Measurements from ENCODE around the gene CHMP1A.
"Not testable (repeated sequence)": the region's sequence is repeated elsewhere in the genome, so short reads cannot be mapped to it uniquely, and the experiment has no call there.

Gene CHMP1A

GRCh38 chr16:89638455-89638854 is 19.1 kb downstream of the CHMP1A start:
- H3K4me3 ChIP-seq (ENCODE audit: low read depth, low read length): no peak overlapping the region
- TF ChIP-seq, protein P1, sequence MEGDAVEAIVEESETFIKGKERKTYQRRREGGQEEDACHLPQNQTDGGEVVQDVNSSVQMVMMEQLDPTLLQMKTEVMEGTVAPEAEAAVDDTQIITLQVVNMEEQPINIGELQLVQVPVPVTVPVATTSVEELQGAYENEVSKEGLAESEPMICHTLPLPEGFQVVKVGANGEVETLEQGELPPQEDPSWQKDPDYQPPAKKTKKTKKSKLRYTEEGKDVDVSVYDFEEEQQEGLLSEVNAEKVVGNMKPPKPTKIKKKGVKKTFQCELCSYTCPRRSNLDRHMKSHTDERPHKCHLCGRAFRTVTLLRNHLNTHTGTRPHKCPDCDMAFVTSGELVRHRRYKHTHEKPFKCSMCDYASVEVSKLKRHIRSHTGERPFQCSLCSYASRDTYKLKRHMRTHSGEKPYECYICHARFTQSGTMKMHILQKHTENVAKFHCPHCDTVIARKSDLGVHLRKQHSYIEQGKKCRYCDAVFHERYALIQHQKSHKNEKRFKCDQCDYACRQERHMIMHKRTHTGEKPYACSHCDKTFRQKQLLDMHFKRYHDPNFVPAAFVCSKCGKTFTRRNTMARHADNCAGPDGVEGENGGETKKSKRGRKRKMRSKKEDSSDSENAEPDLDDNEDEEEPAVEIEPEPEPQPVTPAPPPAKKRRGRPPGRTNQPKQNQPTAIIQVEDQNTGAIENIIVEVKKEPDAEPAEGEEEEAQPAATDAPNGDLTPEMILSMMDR (IDR thresholded peaks at IDR 0.05; ENCODE audit: low read depth, low read length): no peak

DNA sequence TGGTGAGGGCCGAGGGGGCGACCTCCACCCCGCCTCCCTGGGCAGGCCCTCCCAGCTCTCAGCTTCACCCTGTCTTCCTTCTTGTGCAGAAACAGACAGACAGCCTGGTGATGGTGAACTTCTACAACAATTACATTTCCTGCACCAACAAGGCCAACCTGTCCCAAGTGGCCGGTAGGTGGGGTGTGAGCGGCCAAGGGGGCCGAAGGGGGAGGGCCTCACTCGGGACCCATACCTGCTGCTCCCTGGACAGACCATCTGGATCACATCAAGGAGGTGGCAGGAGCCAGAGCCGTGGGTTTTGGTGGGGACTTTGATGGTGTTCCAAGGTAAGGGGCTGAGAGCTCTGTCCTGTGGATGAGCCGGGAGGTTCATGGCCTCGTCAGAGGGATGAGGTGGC is 20.1 kb downstream of the CHMP1A start:
- TF ChIP-seq, protein P1 (IDR thresholded peaks at IDR 0.05; ENCODE audit: low read depth, low read length): no peak
- no peak for DNase-seq (ENCODE audit: low read depth, low spot score)
- in situ Hi-C loops (cut with HindIII; ENCODE audit: low sequenced_read_pairs): no loop called here
- H3K4me3 ChIP-seq (ENCODE audit: low read depth, low read length): no peak overlapping the region

More at GRCh38 chr16:89638455-89638854, 19.1 kb downstream of the CHMP1A start:
- in situ Hi-C loops (cut with HindIII; ENCODE audit: low sequenced_read_pairs): no loop called here
- no peak for DNase-seq (ENCODE audit: low read depth, low spot score)

GRCh38 chr16:89636663-89637062 is 20.8 kb downstream of the CHMP1A start:
- no peak for DNase-seq (ENCODE audit: low read depth, low spot score)
- in situ Hi-C loops (cut with HindIII; ENCODE audit: low sequenced_read_pairs): no loop called here
- TF ChIP-seq, protein P1 (IDR thresholded peaks at IDR 0.05; ENCODE audit: low read depth, low read length): no peak
- H3K4me3 ChIP-seq (ENCODE audit: low read depth, low read length): no peak overlapping the region

DNA sequence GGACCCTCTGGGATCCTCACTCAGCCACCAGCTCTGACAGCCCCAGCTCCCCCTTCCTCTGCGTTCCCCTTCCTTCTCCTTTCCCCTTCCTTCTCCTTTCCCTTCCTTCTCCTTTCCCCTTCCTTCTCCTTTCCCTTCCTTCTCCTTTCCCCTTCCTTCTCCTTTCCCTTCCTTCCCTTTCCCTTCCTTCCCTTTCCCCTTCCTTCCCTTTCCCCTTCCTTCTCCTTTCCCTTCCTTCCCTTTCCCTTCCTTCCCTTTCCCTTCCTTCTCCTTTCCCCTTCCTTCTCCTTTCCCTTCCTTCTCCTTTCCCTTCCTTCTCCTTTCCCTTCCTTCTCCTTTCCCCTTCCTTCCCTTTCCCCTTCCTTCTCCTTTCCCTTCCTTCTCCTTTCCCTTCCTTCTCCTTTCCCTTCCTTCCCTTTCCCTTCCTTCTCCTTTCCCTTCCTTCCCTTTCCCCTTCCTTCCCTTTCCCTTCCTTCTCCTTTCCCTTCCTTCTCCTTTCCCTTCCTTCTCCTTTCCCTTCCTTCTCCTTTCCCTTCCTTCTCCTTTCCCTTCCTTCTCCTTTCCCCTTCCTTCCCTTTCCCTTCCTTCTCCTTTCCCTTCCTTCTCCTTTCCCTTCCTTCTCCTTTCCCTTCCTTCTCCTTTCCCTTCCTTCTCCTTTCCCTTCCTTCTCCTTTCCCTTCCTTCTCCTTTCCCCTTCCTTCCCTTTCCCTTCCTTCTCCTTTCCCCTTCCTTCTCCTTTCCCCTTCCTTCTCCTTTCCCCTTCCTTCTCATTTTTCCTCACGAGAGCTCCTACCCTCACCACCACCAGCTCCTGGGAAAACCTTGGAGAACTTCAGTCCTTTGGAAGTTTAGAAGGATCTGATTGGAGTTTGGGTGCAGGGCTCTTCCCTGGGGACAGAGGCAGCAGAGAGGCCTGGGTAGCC is 22.8 kb downstream of the CHMP1A start:
- in situ Hi-C loops (cut with HindIII; ENCODE audit: low sequenced_read_pairs); H3K4me3 ChIP-seq (ENCODE audit: low read depth, low read length); DNase-seq (ENCODE audit: low read depth, low spot score): not testable (repeated sequence)

GRCh38 chr16:89633064-89633631 is 24.4 kb downstream of the CHMP1A start:
- H3K4me3 ChIP-seq (ENCODE audit: low read depth, low read length): no peak overlapping the region
- peak; percentile 20 for DNase-seq (ENCODE audit: low read depth, low spot score)
- in situ Hi-C loops (cut with HindIII; ENCODE audit: low sequenced_read_pairs): no loop called here
- TF ChIP-seq, protein P1 (IDR thresholded peaks at IDR 0.05; ENCODE audit: low read depth, low read length): no peak

GRCh38 chr16:89629827-89630610 is 27.5 kb downstream of the CHMP1A start:
- TF ChIP-seq, protein P1 (IDR thresholded peaks at IDR 0.05; ENCODE audit: low read depth, low read length): no peak
- DNase-seq (ENCODE audit: low read depth, low spot score): no peak
- no peak overlapping the region for H3K4me3 ChIP-seq (ENCODE audit: low read depth, low read length)
- in situ Hi-C loops (cut with HindIII; ENCODE audit: low sequenced_read_pairs): no loop called here
